GM10847 (cell line): Measurements from ENCODE around the gene MICA.

Experiments
- POLR2A ChIP-seq: IDR thresholded peaks from 2 replicates; pipeline ENCODE4 v1.6.1; 2011; ENCODE audit not compliant: insufficient read length; ENCODE audit errors: extremely low read depth

The MICA gene

DNA sequence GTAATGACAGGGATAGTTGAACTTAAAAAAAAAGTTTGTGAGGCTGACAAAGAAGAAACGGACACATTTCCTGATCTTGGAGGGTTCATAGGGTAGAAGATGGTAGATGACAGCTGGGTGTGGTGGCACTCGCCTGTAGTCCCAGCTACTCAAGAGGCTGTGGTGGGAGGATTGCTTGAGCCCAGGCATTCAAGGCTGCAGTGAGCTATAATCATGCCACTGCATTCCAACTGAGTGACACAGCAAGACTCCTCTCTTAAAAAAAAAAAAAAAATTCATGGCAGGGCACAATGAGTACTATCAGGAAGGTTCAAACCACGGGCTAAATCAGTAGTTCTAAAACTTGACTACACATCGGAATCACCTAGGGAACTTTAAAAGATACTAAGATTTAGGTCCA, 2.0 kb upstream of the MICA start:
- no peak for TF ChIP-seq POLR2A

DNA sequence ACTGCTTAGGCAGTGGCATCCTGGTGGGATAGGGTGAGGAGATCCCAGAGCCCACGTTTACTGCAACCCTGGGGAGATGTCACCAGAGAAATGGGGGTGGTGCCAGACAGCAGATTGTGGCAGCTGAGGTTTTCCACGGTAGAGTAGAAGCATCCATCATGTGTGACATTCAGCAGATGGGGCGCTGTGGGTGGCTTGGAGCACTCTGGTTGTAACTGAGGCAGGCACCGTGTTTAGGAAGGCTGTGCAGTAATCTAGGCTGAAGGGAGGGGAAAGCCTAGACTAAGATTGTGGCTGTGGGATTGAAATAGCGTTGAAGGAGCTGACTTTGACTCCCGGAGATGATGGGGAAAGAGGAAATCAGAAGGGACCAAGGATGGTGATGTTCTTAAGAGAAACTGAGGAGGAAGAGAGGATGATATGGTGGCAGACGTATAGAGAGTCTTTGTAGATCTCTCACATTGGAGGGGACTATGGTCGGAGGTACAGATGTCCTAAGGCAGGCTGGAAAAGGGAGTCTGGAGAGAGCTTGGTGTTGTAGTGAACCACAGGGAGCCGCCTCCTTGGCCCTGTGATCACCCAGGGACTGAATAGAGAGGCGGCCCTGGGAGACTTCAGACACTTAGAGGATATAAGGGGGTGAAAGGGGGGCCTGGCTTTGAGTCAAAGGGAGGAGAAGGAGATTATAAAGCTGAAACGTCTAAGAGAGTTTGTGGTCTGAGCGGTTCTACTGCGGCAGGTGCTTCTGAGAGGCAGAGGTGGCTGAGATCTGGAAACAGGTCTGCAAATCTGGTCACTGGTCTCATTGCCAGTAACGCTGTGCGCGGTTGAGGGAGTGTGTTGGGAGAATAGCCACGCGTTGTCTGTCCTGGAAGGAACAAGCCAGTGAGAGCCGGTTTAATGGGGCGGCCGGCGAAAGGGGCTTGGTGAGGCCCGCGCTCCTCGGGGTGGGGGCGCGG, 792 bp upstream of the MICA start:
- no peak for TF ChIP-seq POLR2A

DNA sequence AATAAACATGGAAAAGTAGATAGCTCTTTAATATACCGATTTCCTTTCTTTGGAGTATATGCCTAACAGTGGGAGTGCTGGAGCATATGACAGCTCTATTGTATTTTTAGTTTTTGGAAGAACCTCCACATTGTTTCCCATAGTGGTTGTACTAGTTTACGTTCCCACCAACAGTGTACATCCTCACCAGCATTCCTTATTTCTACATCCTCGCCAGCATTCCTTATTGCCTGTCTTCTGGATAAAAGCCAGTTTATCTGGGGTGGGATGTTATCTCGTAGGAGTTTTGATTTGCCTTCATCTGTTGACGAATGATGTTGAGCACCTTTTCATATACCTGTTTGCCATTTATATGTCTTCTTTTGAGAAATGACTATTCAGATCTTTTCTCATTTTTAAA, 2.6 kb downstream of the MICA start:
- no peak for TF ChIP-seq POLR2A

DNA sequence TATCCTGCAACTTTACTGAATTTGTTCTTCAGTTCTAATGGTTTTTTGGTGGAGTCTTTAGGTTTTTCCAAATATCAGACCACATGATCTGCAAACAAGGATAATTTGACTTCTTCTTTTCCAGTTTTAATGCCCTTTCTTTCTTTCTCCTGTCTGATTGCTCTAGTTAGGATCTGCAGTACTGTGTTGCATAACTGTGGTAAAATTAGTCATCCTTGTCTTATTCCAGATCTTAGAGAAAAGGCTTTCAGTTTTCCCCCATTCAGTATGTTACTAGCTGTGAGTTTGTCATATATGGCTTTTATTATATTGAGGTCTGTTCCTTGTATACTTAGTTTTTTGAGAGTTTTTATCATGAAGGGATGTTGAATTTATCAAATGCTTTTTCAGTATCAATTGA, 4.3 kb downstream of the MICA start:
- no peak for TF ChIP-seq POLR2A

DNA sequence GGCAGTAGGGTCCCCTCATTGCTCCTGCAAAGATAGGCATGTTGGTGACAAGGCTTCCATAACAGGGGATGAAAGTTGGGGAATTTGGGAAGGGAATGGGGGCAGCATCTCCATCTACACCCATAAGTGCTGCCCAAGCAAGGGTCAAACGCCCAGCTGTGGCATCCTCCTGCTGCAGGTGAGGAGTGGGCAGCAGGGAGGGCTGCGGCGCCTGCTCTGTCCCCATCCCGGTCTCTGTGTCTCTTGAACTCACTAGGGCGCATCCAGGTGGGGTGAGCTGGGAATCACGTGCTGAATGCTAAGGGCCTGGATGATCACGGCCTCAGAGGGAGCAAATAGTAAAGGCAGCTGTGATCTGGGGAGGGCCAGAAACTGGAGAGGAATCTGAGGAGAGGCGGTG, 9.1 kb downstream of the MICA start:
- no peak for TF ChIP-seq POLR2A

DNA sequence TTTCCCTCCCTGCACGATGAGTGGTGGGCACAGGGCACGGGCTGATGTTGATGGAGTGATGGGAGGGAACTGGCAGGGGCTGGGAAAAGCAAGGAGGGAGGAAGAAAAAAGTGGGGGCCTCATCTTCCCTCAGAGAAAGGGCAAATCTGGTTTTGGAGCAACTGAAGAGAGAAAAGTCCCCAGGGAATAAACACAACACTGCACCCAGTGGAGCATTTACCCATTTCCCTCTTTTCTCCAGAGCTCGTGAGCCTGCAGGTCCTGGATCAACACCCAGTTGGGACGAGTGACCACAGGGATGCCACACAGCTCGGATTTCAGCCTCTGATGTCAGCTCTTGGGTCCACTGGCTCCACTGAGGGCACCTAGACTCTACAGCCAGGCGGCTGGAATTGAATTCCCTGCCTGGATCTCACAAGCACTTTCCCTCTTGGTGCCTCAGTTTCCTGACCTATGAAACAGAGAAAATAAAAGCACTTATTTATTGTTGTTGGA, 11.4 kb downstream of the MICA start:
- no peak for TF ChIP-seq POLR2A

DNA sequence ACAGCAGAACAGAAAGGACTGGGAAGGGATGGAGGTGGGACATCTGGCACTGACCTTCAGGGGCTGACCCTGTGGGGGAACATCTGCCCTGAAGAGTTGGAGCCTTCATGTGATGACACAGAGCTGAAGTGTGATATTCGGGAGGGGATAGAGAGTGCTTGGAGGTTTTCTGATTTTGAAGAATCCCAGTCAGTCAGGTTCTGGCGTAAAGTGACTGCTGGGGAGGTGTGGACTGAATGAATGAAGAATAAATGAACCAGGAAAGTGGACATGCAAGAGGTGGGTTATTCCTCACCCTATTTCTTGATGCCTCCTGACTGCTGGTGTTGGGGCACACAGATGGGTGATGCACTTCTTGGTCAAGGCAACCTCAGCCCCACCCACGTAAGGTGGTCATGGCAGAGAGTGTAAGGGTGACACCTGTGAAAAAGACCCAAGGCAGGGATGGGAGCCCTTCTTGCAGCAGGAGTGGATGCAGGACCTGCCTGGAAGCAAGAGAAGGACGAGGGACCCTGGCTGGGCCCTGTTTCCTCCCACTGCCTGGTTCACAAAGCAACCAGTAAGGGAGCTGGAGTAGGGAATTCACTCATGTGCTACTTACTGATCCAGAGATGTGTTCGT, 13.1 kb downstream of the MICA start:
- TF ChIP-seq POLR2A = no peak

DNA sequence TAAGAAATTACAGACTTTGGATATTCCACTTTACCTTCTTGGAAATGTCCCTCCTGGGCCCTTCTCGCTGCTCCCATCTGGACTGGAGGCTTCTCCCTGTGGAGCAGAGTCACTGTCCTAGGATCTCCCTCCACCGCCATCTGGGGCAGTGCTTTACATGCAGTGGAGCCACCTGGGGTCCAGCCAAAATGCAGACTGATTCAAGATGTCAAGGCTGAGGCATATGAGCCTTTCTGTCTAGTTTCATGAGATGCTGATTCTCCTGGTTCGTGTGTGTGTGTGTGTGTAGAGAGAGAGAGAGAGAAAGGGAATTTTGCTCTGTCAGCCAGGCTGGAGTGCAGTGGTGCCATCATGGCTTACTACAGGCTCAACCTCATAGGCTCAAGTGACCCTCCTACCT, 14.9 kb downstream of the MICA start:
- TF ChIP-seq POLR2A = no peak

DNA sequence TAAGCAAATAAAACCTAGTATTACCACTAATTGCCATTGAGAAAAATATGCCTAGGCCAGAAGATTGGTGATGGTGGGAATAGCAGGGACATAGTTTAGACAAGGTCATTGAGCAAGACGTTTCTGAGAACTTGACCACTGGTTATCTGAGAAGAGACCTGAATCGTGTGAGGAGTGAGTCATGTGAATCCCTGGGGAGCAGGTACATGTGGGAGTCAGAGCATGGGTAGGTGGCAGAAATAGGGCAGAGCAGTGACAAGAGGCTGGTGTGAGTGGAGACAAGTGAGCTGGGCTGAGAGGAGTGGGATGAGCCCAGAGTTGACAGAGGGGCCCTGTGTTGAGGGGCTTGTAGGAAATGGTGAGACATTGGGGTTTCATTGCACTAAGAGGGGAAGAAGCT, 16.4 kb downstream of the MICA start:
- no peak for TF ChIP-seq POLR2A

DNA sequence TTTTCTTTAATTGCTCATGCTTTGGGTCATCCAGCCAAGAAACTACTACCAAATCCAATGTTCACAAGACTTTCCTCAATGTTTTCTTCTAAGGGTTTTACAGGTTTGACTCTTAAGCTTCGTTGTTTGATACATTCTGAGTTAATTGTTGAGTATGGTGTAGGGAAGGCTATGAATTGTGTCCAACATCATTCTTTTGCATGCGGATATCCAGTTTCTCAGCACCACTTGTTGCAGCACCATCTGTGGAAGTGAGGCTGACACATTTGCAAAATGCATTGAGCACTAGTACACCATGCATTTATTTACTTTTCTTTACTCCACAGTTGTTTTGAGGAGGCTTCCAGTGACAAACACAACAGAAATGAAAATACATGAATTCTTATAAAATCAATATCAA, 17.2 kb downstream of the MICA start:
- no peak for TF ChIP-seq POLR2A

DNA sequence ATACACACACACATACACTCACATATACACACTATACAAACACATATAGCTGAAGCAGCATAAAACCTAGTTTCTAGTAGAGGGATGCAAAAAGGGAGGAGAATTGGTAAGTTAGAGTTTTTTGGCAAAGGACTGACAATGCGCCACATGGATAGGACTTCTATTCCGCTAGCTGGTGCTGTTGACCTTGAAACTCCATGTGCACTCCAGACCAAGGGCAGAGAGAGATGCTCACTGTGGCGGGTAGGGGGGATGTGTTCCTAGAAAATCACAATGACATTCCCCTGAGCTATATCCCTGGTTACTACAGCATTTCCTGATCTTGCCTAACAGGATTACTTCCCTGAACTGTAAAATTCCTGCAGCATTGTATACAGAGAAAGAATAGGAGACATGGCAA, 19.2 kb downstream of the MICA start:
- no peak for TF ChIP-seq POLR2A

DNA sequence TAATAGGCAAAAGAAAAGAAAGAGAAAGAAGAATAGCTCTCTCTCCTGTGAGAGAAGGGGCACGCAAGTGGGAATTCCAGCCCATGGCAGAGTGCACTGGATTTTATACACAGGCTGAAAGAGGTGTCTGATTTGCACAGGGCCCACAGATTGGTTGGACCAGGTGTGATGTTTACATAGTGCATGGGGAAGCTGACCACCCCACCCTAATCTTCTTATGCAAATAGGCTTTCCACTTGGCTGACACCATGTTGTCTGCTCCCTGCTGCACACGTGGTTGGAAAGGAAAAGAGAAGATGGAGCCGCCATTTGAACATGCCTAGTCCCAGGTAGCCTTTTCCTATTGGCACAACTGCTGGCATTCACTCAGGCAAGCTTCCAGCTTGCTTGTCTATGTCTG, 20.2 kb downstream of the MICA start:
- TF ChIP-seq POLR2A = no peak

DNA sequence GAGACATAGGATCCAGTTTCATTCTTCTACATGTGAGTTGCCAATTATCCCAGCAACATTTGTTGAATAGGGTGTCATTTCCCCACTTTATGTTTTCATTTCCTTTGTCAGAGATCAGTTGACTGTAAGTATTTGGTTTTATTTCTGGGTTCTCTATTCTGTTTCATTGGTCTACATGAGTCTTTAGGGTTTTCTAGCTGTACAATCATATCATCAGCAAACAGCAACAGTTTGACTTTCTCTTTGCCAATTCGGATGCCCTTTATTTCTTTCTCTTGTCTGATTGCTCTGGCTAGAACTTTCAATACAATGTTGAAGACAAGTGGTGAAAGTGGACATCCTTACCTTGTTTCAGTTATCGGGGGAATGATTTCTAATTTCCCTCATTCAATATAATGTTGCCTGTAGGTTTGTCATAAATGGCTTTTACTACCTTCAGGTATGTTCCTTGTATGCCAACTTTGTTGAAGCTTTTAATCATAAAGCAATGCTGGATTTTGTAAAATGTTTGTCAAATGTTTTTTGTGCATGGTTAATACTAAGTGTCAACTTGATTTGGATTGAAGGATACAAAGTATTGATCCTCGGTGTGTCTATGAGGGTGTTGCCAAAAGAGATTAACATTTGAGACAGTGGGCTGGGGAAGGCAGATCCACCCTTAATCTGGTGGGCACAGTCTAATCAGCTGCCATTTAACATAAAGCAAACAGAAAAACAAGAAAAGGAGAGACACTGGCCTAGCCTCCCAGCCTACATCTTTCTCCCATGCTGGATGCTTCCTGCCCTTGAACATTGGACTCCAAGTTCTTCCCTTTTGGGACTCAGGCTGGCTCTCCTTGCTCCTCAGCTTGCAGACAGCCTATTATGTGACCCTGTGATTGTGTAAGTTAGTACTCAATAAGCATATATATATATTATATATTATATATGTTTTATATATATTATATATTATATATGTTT, 23.3 kb downstream of the MICA start:
- no peak for TF ChIP-seq POLR2A

DNA sequence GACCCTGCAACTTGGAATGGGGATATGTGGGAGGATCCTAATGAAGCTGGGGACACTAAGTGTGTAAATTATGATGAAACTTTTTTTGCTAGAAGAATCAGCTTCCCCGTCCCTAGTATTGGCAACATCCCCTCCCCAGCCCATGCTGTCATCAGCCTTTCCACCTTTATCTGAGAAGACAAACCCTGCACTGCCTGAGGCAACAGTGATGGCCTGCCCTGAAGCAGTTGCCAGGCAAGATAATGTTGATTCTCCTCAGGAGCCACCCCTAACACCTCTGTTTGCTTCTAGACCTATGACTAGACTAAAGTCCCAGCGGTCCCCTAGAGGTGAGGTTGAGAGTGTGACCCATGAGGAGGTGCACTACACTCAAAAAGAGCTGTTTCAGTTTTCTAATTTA, 27.1 kb downstream of the MICA start:
- TF ChIP-seq POLR2A = no peak

DNA sequence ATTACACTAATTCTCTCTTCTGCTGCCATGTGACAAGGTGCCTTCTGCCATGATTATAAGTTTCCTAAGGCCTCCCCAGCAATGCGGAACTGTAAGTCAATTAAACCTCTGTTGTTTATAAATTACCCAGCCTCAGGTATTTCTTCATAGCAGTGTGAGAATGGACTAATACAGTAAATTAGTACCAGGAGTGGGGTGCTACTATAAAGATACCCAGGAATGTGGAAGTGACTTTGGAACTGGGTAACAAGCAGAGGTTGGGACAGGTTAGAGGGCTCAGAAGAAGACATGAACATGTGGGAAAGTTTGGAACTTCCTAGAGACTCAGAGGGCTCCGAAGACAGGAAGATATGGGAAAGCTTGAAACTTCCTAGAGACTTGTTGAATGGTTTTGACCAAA, 34.8 kb downstream of the MICA start:
- no peak for TF ChIP-seq POLR2A
